ENCODE measurements around the gene KIF16B.

Gene KIF16B

GRCh38 chr20:16321291-16321690 is 252.0 kb downstream of the KIF16B start:
- H3K4me3 ChIP-seq (ENCODE audit: low read depth, low read length) = no peak overlapping the region
- H3K27me3 ChIP-seq (ENCODE audit: insufficient read depth, low read length) = no peaks in the 10 kb centered on the region
- H2AFZ ChIP-seq (ENCODE audit: low read length, unreplicated experiment) = no peak overlapping the region
- H3K27ac ChIP-seq (ENCODE audit: low read depth, low read length) = no peak overlapping the region
- no peaks in the 10 kb centered on the region for H3K36me3 ChIP-seq (ENCODE audit: insufficient read depth, low read length)
- H3K4me1 ChIP-seq (ENCODE audit: control insufficient read depth, insufficient read depth, low read length, unreplicated experiment) = no peaks in the 10 kb centered on the region
- H3K79me2 ChIP-seq (ENCODE audit: control insufficient read depth, insufficient read depth, low read length, unreplicated experiment) = no peaks in the 10 kb centered on the region

- H3K36me3 ChIP-seq (ENCODE audit: insufficient read depth, low read length) = no peaks in the 10 kb centered on the region
- no peaks in the 10 kb centered on the region for H3K79me2 ChIP-seq (ENCODE audit: control insufficient read depth, insufficient read depth, low read length, unreplicated experiment)
- no peaks in the 10 kb centered on the region for H3K27me3 ChIP-seq (ENCODE audit: insufficient read depth, low read length)
- no peak overlapping the region for H3K27ac ChIP-seq (ENCODE audit: low read depth, low read length)
- H3K4me1 ChIP-seq (ENCODE audit: control insufficient read depth, insufficient read depth, low read length, unreplicated experiment) = no peaks in the 10 kb centered on the region
- no peak overlapping the region for H3K4me3 ChIP-seq (ENCODE audit: low read depth, low read length)
- H2AFZ ChIP-seq (ENCODE audit: low read length, unreplicated experiment) = no peak overlapping the region
Measured at GRCh38 chr20:16317445-16318362, 255.5 kb downstream of the KIF16B start.

GRCh38 chr20:16316513-16316912 is 256.7 kb downstream of the KIF16B start:
- no peaks in the 10 kb centered on the region for H3K36me3 ChIP-seq (ENCODE audit: insufficient read depth, low read length)
- H3K27ac ChIP-seq (ENCODE audit: low read depth, low read length) = no peak overlapping the region
- no peaks in the 10 kb centered on the region for H3K27me3 ChIP-seq (ENCODE audit: insufficient read depth, low read length)
- H3K4me3 ChIP-seq (ENCODE audit: low read depth, low read length) = no peak overlapping the region
- H3K79me2 ChIP-seq (ENCODE audit: control insufficient read depth, insufficient read depth, low read length, unreplicated experiment) = no peaks in the 10 kb centered on the region
- H3K4me1 ChIP-seq (ENCODE audit: control insufficient read depth, insufficient read depth, low read length, unreplicated experiment) = no peaks in the 10 kb centered on the region
- H2AFZ ChIP-seq (ENCODE audit: low read length, unreplicated experiment) = no peak overlapping the region

- Histone ChIP-seq H2AFZ (ENCODE audit: low read length, unreplicated experiment) (no peak overlapping the region), H3K4me3 (ENCODE audit: low read depth, low read length) (no peak overlapping the region), H3K27me3 (ENCODE audit: insufficient read depth, low read length) (no peaks in the 10 kb centered on the region), H3K79me2 (ENCODE audit: control insufficient read depth, insufficient read depth, low read length, unreplicated experiment) (no peaks in the 10 kb centered on the region), H3K36me3 (ENCODE audit: insufficient read depth, low read length) (no peaks in the 10 kb centered on the region), H3K27ac (ENCODE audit: low read depth, low read length) (no peak overlapping the region), H3K4me1 (ENCODE audit: control insufficient read depth, insufficient read depth, low read length, unreplicated experiment) (no peaks in the 10 kb centered on the region)
Measured at GRCh38 chr20:16314748-16315159, 258.5 kb downstream of the KIF16B start.

- Histone ChIP-seq H3K36me3 (ENCODE audit: insufficient read depth, low read length) (no peaks in the 10 kb centered on the region), H3K4me1 (ENCODE audit: control insufficient read depth, insufficient read depth, low read length, unreplicated experiment) (no peaks in the 10 kb centered on the region), H2AFZ (ENCODE audit: low read length, unreplicated experiment) (no peak overlapping the region), H3K4me3 (ENCODE audit: low read depth, low read length) (no peak overlapping the region), H3K27ac (ENCODE audit: low read depth, low read length) (no peak overlapping the region), H3K79me2 (ENCODE audit: control insufficient read depth, insufficient read depth, low read length, unreplicated experiment) (no peaks in the 10 kb centered on the region), H3K27me3 (ENCODE audit: insufficient read depth, low read length) (no peaks in the 10 kb centered on the region)
Measured at GRCh38 chr20:16314320-16314719, 258.9 kb downstream of the KIF16B start.

- H3K36me3 ChIP-seq (ENCODE audit: insufficient read depth, low read length) = no peaks in the 10 kb centered on the region
- no peak overlapping the region for H3K27ac ChIP-seq (ENCODE audit: low read depth, low read length)
- no peaks in the 10 kb centered on the region for H3K79me2 ChIP-seq (ENCODE audit: control insufficient read depth, insufficient read depth, low read length, unreplicated experiment)
- H3K4me3 ChIP-seq (ENCODE audit: low read depth, low read length) = no peak overlapping the region
- H3K4me1 ChIP-seq (ENCODE audit: control insufficient read depth, insufficient read depth, low read length, unreplicated experiment) = no peaks in the 10 kb centered on the region
- H3K27me3 ChIP-seq (ENCODE audit: insufficient read depth, low read length) = no peaks in the 10 kb centered on the region
- no peak overlapping the region for H2AFZ ChIP-seq (ENCODE audit: low read length, unreplicated experiment)
Measured at GRCh38 chr20:16313917-16314316, 259.3 kb downstream of the KIF16B start.

- no peak overlapping the region for H3K27ac ChIP-seq (ENCODE audit: low read depth, low read length)
- no peak overlapping the region for H2AFZ ChIP-seq (ENCODE audit: low read length, unreplicated experiment)
- no peaks in the 10 kb centered on the region for H3K79me2 ChIP-seq (ENCODE audit: control insufficient read depth, insufficient read depth, low read length, unreplicated experiment)
- H3K4me1 ChIP-seq (ENCODE audit: control insufficient read depth, insufficient read depth, low read length, unreplicated experiment) = no peaks in the 10 kb centered on the region
- H3K4me3 ChIP-seq (ENCODE audit: low read depth, low read length) = no peak overlapping the region
- no peaks in the 10 kb centered on the region for H3K27me3 ChIP-seq (ENCODE audit: insufficient read depth, low read length)
- H3K36me3 ChIP-seq (ENCODE audit: insufficient read depth, low read length) = no peaks in the 10 kb centered on the region
Measured at GRCh38 chr20:16312998-16313397, 260.2 kb downstream of the KIF16B start.

- Histone ChIP-seq H3K27ac (ENCODE audit: low read depth, low read length) (no peak overlapping the region), H3K36me3 (ENCODE audit: insufficient read depth, low read length) (no peaks in the 10 kb centered on the region), H3K79me2 (ENCODE audit: control insufficient read depth, insufficient read depth, low read length, unreplicated experiment) (no peaks in the 10 kb centered on the region)
Measured at GRCh38 chr20:16311756-16312155, 261.5 kb downstream of the KIF16B start.

GRCh38 chr20:16308754-16309153 is 264.5 kb downstream of the KIF16B start:
- Histone ChIP-seq H3K27me3 (ENCODE audit: insufficient read depth, low read length) (no peaks in the 10 kb centered on the region), H3K79me2 (ENCODE audit: control insufficient read depth, insufficient read depth, low read length, unreplicated experiment) (no peaks in the 10 kb centered on the region), H3K36me3 (ENCODE audit: insufficient read depth, low read length) (no peaks in the 10 kb centered on the region), H3K4me3 (ENCODE audit: low read depth, low read length) (no peak overlapping the region), H3K4me1 (ENCODE audit: control insufficient read depth, insufficient read depth, low read length, unreplicated experiment) (no peaks in the 10 kb centered on the region), H3K27ac (ENCODE audit: low read depth, low read length) (no peak overlapping the region), H2AFZ (ENCODE audit: low read length, unreplicated experiment) (no peak overlapping the region)

More at GRCh38 chr20:16311756-16312155, 261.5 kb downstream of the KIF16B start:
- Histone ChIP-seq H3K4me3 (ENCODE audit: low read depth, low read length) (no peak overlapping the region), H2AFZ (ENCODE audit: low read length, unreplicated experiment) (no peak overlapping the region), H3K4me1 (ENCODE audit: control insufficient read depth, insufficient read depth, low read length, unreplicated experiment) (no peaks in the 10 kb centered on the region), H3K27me3 (ENCODE audit: insufficient read depth, low read length) (no peaks in the 10 kb centered on the region)

- Histone ChIP-seq H3K27me3 (ENCODE audit: insufficient read depth, low read length) (no peaks in the 10 kb centered on the region), H3K4me3 (ENCODE audit: low read depth, low read length) (no peak overlapping the region), H3K4me1 (ENCODE audit: control insufficient read depth, insufficient read depth, low read length, unreplicated experiment) (no peaks in the 10 kb centered on the region), H2AFZ (ENCODE audit: low read length, unreplicated experiment) (no peak overlapping the region), H3K27ac (ENCODE audit: low read depth, low read length) (no peak overlapping the region), H3K36me3 (ENCODE audit: insufficient read depth, low read length) (no peaks in the 10 kb centered on the region), H3K79me2 (ENCODE audit: control insufficient read depth, insufficient read depth, low read length, unreplicated experiment) (no peaks in the 10 kb centered on the region)
Measured at GRCh38 chr20:16302818-16303217, 270.4 kb downstream of the KIF16B start.

GRCh38 chr20:16301986-16302385 is 271.3 kb downstream of the KIF16B start:
- no peak overlapping the region for H3K27ac ChIP-seq (ENCODE audit: low read depth, low read length)
- no peak overlapping the region for H3K4me3 ChIP-seq (ENCODE audit: low read depth, low read length)
- no peaks in the 10 kb centered on the region for H3K4me1 ChIP-seq (ENCODE audit: control insufficient read depth, insufficient read depth, low read length, unreplicated experiment)
- H3K27me3 ChIP-seq (ENCODE audit: insufficient read depth, low read length) = no peaks in the 10 kb centered on the region
- no peak overlapping the region for H2AFZ ChIP-seq (ENCODE audit: low read length, unreplicated experiment)
- H3K36me3 ChIP-seq (ENCODE audit: insufficient read depth, low read length) = no peaks in the 10 kb centered on the region
- no peaks in the 10 kb centered on the region for H3K79me2 ChIP-seq (ENCODE audit: control insufficient read depth, insufficient read depth, low read length, unreplicated experiment)
